Stimulated activated naive CD4-positive, alpha-beta T cell treated with Interleukin-2 at 50 U/mL for 16 hours (primary cell): ENCODE data around the gene MYH9.

Source experiments
- DNase-seq: peaks from one replicate; lab custom pipeline; 2025; lab: John Stamatoyannopoulos, UW

Gene MYH9

GRCh38 chr22:36330655-36331305 is 57.0 kb downstream of the MYH9 start:
- DNase-seq: no peak

GRCh38 chr22:36330127-36330526 is 57.6 kb downstream of the MYH9 start:
- no peak for DNase-seq

GRCh38 chr22:36329254-36330078 is 58.3 kb downstream of the MYH9 start:
- peak; percentile 85 for DNase-seq

GRCh38 chr22:36328635-36329253 is 59.0 kb downstream of the MYH9 start:
- DNase-seq: peak; percentile 27

GRCh38 chr22:36327922-36328551 is 59.7 kb downstream of the MYH9 start:
- no peak for DNase-seq

DNA sequence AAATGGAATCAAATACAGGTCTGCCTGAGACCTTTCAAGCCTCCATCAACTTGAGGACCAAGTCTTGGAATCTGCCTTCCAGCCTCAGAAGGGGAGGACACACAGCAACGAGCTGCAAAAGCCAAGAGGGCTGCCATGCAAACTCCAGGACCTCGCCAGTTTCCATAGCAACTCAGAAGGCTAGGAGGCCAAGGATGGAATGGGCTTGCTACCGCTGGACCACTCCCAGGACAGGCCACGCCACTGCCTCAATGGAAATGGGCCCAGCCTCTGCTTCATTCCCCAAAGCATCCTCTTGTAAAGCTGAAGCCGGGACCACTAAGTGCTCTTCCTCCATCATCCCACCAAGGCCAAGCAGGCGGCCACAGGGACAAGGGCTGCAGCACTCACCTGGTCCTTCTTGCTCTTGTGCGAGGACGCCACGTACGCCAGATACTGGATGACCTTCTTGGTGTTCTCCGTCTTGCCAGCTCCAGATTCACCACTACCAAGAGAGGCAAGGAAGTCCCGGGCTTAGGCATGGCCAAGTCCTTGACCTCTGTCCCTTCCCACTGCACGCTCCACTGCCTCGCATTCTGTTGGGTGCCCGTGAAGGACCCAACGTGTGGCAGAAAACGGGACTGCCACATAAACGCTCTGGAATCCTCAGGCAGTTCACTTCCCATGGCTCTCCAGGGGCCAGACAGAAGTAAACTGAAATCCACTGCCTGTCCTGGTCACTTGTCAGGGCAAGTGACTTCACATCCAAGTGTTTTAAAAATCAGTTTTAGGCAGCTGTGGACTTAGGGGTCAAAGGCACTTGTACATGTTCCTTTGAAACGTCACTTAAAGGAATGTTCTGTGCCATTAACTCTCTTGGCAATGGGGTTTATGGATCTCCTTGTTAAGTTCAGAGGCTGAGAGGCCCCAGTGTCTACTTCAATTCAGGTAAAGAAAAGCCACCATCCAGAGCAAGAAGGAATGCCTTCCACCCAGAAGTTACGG is 61.3 kb downstream of the MYH9 start:
- no peak for DNase-seq

- DNase-seq: no peak
These were observed 62.4 kb downstream of the MYH9 start for GRCh38 chr22:36325154-36326031.

DNA sequence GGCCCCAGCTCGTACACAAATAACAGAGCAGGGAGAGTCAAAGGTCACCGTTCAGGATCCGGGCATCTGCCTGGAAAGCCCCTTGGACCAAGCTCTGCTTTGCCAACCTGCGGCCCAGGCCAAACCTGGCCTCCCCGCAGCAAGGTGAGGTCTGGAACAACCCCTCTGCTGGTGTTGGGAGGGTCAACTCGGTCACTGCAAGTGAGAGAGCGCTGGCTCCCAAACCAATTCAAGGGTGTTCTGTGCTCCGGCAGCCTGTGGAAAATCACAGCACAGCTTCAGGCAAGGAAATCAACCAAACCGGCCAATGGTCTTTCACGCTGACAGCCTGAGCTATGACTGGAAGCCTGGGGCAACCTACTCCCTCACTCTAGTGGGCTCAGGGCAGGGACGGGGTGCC is 63.4 kb downstream of the MYH9 start:
- no peak for DNase-seq

DNA sequence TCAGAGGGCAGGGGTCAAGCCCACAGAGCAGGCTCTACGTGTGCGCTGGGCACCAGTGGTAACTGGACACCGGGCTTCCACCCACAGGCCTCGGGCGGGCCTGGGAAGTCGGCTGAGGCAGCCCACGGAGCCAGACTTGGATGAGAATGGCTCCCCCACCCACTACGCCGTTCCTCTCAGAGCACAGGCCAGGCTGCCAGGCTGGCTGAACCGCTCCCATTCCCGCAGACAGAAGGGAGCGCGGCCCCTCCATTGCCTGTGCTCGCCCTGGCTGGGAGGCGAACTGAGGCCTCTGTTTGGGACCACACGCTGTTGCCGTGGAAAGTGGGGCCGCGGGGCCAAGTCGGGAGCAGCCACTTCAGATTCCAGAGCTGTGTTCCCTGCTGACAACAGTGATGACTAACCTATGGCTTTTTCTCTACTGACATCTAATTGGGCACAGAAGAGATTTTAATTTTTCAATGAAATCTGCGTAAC is 63.9 kb downstream of the MYH9 start:
- no peak for DNase-seq

GRCh38 chr22:36323182-36323854 is 64.4 kb downstream of the MYH9 start:
- no peak for DNase-seq

GRCh38 chr22:36322602-36322915 is 65.2 kb downstream of the MYH9 start:
- no peak for DNase-seq

DNA sequence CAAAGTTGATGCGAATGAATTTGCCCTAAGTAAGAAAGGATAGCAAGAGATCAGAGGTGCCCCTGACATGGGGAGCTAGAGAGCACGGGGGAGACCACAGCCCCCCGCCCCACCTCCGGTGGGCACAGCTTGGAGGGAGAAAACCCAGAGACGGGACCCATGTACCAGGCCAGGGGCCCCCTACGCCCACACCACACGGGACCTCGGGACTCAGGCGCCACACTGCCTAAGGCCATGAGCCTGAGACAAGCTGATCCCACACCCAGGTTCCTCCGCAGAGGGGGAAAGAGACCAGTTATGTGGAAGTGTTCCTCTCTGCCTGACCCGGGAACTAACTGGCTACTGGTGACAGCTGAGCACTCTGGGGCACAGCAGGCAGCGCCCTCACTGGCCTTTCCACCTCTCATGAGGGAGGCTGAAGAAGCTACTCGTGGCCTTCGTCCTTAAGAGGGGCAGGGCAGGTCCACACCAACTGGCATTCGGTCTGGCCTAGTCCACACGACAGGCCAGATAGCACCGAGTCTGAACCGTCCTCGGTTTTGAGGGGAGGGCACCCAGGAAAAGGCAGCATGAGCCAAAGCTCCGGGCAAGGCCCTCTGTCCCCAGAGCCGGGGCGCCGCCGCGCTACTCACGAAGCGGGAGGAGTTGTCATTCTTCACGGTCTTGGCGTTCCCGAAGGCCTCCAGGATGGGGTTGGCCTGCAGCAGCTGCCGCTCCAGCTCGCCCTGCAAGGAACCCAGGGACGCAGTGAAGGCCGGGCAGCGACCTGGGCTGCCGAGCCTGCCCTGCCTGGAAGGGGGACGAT is 65.8 kb downstream of the MYH9 start:
- DNase-seq: no peak

DNA sequence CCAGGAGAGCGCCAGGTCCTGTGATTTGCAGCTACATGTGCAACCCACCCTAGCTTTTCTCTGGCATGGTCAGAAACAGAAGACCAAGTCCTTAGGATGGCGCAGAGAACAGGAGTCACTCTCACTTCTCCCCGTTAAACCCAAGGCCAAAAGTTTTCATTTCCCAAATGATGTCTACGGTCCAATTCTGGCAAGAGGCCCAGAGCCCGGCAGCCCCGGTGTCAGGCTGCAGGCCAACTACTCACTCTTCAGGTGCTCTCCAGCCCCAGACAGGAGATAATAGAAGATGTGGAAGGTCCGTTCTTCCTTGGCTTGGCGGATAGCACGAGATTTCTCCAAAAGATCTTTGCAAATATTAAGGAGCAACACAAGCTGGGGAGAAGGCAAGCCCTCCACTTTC is 67.2 kb downstream of the MYH9 start:
- no peak for DNase-seq

- no peak for DNase-seq
These were observed 67.9 kb downstream of the MYH9 start for GRCh38 chr22:36319595-36320497.

DNA sequence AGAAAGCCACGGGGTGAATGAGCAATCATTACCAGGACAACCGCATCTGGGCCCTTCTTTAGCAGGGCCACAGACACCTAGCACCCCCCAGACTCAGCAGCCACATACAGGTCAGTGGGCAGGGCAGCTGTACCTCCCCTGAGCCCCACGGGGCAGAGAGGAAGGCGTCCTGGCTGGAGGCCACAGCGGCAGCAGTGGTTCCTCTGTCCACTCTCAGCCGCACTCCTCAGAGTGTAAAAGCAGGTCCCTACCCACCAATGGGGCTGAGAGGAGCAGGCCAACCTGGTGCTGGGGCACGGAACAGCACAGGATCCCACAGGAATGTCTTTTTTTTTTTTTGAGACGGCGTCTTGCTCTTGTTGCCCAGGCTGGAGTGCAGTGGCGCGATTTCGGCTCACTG is 69.3 kb downstream of the MYH9 start:
- DNase-seq: no peak

GRCh38 chr22:36317658-36318271 is 70.0 kb downstream of the MYH9 start:
- DNase-seq: no peak

DNA sequence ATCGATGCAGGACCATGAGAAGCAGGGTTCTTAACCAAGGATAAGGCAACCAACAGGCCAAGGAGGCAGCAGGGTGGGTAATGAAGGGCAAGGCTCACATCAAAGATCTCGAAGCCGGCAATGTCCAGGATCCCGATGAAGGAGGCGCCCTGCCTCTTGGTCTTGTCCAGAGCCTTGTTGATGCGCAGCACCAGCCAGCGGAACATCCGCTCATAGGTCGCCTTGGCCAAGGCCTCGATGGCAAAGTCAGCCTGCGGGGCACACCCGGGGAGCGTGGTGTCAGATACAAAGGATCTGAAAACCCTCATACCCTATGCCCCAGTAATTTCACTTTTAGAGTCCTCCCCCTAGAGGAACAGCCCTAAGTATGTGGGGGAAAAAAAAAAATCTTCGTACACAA is 71.3 kb downstream of the MYH9 start:
- no peak for DNase-seq

GRCh38 chr22:36315325-36315724 is 72.4 kb downstream of the MYH9 start:
- DNase-seq: no peak
